ENCODE results near the gene TNIK. TPM values are rescaled to one million over a fixed set of nuclear protein-coding genes. Genes with fewer than 3 reads are reported as not detected.

Gene TNIK
- total RNA-seq, 1 experiment from 2014 or later, result 22.4 TPM

DNA sequence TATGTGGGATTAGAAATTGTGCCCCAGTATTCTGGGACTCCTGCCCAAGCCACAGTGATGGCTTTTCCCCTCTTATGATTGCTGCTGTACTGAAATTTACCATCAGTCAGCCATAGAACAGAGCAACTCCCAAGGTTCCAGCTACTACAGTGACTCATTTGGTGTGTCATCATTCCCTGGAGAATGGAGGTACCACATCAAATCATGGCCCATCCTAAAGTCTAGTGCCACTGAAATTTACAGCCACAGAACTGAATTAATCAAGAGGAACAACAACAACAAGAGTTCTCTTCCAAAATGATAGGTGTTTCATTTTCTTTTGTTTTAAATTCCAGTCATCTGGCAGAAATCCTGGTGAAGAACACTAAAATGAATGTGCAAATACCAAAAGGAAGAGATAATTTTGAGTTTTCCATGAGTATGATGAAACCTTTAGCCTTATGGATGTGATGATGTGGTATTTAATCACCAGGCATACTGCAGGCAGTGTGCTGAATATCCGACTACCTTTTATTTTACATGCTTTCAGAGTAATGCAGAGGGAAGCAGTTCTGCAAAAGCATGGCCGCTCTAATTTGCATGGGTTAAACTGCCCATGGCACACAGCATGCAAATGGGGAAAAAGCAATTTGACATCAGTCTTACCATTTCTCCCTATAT, 358.1 kb downstream of the TNIK start:
- Mint-ChIP-seq H3K9me3 (ENCODE audit: unreplicated experiment) (no peaks in the 10 kb centered on the region), H3K27me3 (ENCODE audit: insufficient read depth, unreplicated experiment) (no peaks in the 10 kb centered on the region), H3K27ac (ENCODE audit: unreplicated experiment) (no peak overlapping the region), H3K4me3 (ENCODE audit: unreplicated experiment) (no peak overlapping the region), H3K4me1 (ENCODE audit: low read depth, unreplicated experiment) (no peaks in the 10 kb centered on the region), H3K36me3 (ENCODE audit: insufficient read depth, unreplicated experiment) (peaks cover 5% of the 10 kb centered on the region)
- POLR2A ChIA-PET, result no interaction called here
- TF ChIP-seq, protein P1, sequence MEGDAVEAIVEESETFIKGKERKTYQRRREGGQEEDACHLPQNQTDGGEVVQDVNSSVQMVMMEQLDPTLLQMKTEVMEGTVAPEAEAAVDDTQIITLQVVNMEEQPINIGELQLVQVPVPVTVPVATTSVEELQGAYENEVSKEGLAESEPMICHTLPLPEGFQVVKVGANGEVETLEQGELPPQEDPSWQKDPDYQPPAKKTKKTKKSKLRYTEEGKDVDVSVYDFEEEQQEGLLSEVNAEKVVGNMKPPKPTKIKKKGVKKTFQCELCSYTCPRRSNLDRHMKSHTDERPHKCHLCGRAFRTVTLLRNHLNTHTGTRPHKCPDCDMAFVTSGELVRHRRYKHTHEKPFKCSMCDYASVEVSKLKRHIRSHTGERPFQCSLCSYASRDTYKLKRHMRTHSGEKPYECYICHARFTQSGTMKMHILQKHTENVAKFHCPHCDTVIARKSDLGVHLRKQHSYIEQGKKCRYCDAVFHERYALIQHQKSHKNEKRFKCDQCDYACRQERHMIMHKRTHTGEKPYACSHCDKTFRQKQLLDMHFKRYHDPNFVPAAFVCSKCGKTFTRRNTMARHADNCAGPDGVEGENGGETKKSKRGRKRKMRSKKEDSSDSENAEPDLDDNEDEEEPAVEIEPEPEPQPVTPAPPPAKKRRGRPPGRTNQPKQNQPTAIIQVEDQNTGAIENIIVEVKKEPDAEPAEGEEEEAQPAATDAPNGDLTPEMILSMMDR (IDR thresholded peaks at IDR 0.05; ENCODE audit: insufficient read depth in 1 of 2, low read depth in 1 of 2, low read length in 1 of 2, severe bottlenecking in 1 of 2, unreplicated experiment in 1 of 2), result no peak
- intact Hi-C loops (cut with micrococcal nuclease; ENCODE audit: unreplicated experiment), result loop anchor here (5.0 kb wide), 1 partner anchor 50 kb away; no protein-coding TSS in a partner anchor
- no peaks in the 10 kb centered on the region for H3K27me3 ChIP-seq (replicated peaks; ENCODE audit: control insufficient read depth, insufficient read depth, low read length)
- CTCF ChIA-PET, result no interaction called here
- no TSS peak for BruUV-seq (replicated peaks)
- no peaks in the 10 kb centered on the region for H3K36me3 ChIP-seq (ENCODE audit: control insufficient read depth, insufficient read depth, low read length)
- no peaks in the 10 kb centered on the region for H3K4me1 ChIP-seq
- no peaks in the 10 kb centered on the region; the same call in 1 of the 2 replicates for H3K9me3 ChIP-seq
- H3K4me3 ChIP-seq (ENCODE audit: low read depth, low read length), result no peak overlapping the region
- no peak for DNase-seq

GRCh38 chr3:171099911-171100310, 360.3 kb downstream of the TNIK start:
- intact Hi-C loops (cut with micrococcal nuclease; ENCODE audit: unreplicated experiment), result loop anchor here (5.0 kb wide), 1 partner anchor 48 kb away; no protein-coding TSS in a partner anchor
- DNase-seq, result no peak
- H3K27ac Mint-ChIP-seq (ENCODE audit: unreplicated experiment), result no peak overlapping the region
- H3K9me3 Mint-ChIP-seq (ENCODE audit: unreplicated experiment), result no peaks in the 10 kb centered on the region
- peaks cover 5% of the 10 kb centered on the region for H3K36me3 Mint-ChIP-seq (ENCODE audit: insufficient read depth, unreplicated experiment)
- H3K4me3 Mint-ChIP-seq (ENCODE audit: unreplicated experiment), result no peak overlapping the region
- TF ChIP-seq, protein P1 (IDR thresholded peaks at IDR 0.05; ENCODE audit: insufficient read depth in 1 of 2, low read depth in 1 of 2, low read length in 1 of 2, severe bottlenecking in 1 of 2, unreplicated experiment in 1 of 2), result no peak
- BruUV-seq (replicated peaks), result no TSS peak
- Histone ChIP-seq H3K9me3 (no peaks in the 10 kb centered on the region; the same call in 1 of the 2 replicates), H3K4me3 (ENCODE audit: low read depth, low read length) (no peak overlapping the region), H3K4me1 (no peaks in the 10 kb centered on the region), H3K36me3 (ENCODE audit: control insufficient read depth, insufficient read depth, low read length) (no peaks in the 10 kb centered on the region), H3K27me3 (replicated peaks; ENCODE audit: control insufficient read depth, insufficient read depth, low read length) (no peaks in the 10 kb centered on the region)
- no peaks in the 10 kb centered on the region for H3K27me3 Mint-ChIP-seq (ENCODE audit: insufficient read depth, unreplicated experiment)
- ChIA-PET POLR2A (no interaction called here), CTCF (no interaction called here)
- H3K4me1 Mint-ChIP-seq (ENCODE audit: low read depth, unreplicated experiment), result no peaks in the 10 kb centered on the region

DNA sequence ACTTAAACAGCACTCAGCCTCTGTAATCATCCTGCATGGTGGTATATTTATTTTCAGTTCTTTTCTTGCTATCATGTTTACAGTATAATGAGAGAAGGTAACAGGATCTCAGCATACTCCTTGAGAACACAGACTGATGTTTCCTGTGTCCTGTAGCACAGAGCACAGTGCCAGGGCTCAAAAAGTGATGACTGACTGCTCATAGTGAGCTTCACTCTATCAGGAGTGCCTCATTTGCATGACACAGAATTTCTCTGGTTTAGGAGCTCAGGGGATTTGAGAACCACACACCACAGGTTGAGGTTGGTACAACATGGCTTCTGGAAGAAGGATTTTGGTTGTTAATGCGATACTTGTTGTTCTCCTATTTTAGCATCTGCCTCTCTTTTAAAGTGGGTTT, 365.1 kb downstream of the TNIK start:
- no peak overlapping the region for H3K27ac Mint-ChIP-seq (ENCODE audit: unreplicated experiment)
- no peaks in the 10 kb centered on the region for H3K36me3 Mint-ChIP-seq (ENCODE audit: insufficient read depth, unreplicated experiment)
- intact Hi-C loops (cut with micrococcal nuclease; ENCODE audit: unreplicated experiment), result no loop called here
- peaks cover 3% of the 10 kb centered on the region for H3K4me1 Mint-ChIP-seq (ENCODE audit: low read depth, unreplicated experiment)
- H3K4me3 ChIP-seq (ENCODE audit: low read depth, low read length), result no peak overlapping the region
- H3K4me1 ChIP-seq, result peaks cover 3% of the 10 kb centered on the region; the same call in 1 of the 2 replicates
- H3K9me3 ChIP-seq, result no peaks in the 10 kb centered on the region
- no peaks in the 10 kb centered on the region; the same call in 1 of the 2 replicates for H3K36me3 ChIP-seq (ENCODE audit: control insufficient read depth, insufficient read depth, low read length)
- no peak for DNase-seq
- TF ChIP-seq, protein P1 (IDR thresholded peaks at IDR 0.05; ENCODE audit: insufficient read depth in 1 of 2, low read depth in 1 of 2, low read length in 1 of 2, severe bottlenecking in 1 of 2, unreplicated experiment in 1 of 2), result no peak
- H3K9me3 Mint-ChIP-seq (ENCODE audit: unreplicated experiment), result no peaks in the 10 kb centered on the region
- H3K27me3 Mint-ChIP-seq (ENCODE audit: insufficient read depth, unreplicated experiment), result no peaks in the 10 kb centered on the region
- no peak overlapping the region for H3K4me3 Mint-ChIP-seq (ENCODE audit: unreplicated experiment)
- no peaks in the 10 kb centered on the region for H3K27me3 ChIP-seq (replicated peaks; ENCODE audit: control insufficient read depth, insufficient read depth, low read length)
- POLR2A ChIA-PET, result no interaction called here
- BruUV-seq (replicated peaks), result no TSS peak
- CTCF ChIA-PET, result no interaction called here

Measured in Caco-2 (cell line).